ENCODE data around the gene FUBP1. TPM values are rescaled to one million over a fixed set of nuclear protein-coding genes. Genes with fewer than 3 reads are reported as not detected.
"Not testable (repeated sequence)": the region's sequence is repeated elsewhere in the genome, so short reads cannot be mapped to it uniquely, and the experiment has no call there.

Gene FUBP1
- total RNA-seq, 1 experiment from 2014 or later, result 169 TPM

GRCh38 chr1:77926561-77927357 lies 52.1 kb downstream of the FUBP1 start:
- CTCF ChIA-PET, result no interaction called here
- BruUV-seq (replicated peaks), result no TSS peak
- POLR2A ChIA-PET, result interaction anchor here (1.6 kb wide), 1 partner anchor 24 kb away, joined by 5 read pairs; no protein-coding TSS in a partner anchor
- H3K36me3 Mint-ChIP-seq (ENCODE audit: insufficient read depth, unreplicated experiment), result peaks cover 10% of the 10 kb centered on the region
- no peaks in the 10 kb centered on the region for H3K27me3 Mint-ChIP-seq (ENCODE audit: insufficient read depth, unreplicated experiment)
- H3K4me3 Mint-ChIP-seq (ENCODE audit: unreplicated experiment), result no peak overlapping the region
- no peak for DNase-seq (ENCODE audit: unreplicated experiment)
- intact Hi-C loops (cut with micrococcal nuclease), result no loop called here
- H3K27ac Mint-ChIP-seq (ENCODE audit: low read depth, unreplicated experiment), result no peak overlapping the region
- H3K9me3 Mint-ChIP-seq (ENCODE audit: unreplicated experiment), result no peaks in the 10 kb centered on the region
- H3K4me1 Mint-ChIP-seq (ENCODE audit: insufficient read depth, unreplicated experiment), result no peaks in the 10 kb centered on the region
- no peak for TF ChIP-seq CTCF (IDR thresholded peaks at IDR 0.05; ENCODE audit: unreplicated experiment)

DNA sequence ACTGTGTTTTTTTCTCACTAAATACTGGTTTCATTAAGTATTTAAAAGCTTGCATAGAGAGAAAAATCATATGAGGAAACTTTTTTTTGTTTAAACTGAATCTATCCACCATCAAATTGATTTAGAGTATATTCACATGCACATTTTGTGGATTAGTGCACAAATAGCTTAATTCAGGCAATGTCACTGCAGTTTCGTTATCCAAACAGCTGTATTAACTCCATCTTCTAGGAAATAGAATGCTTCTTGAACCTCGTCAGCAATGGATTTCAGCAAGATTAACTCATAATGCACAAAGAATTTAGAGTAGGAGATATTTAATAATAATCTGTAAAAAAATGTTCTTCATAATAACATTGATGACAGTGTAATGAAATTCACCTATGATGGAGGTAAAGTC lies 52.9 kb downstream of the FUBP1 start:
- intact Hi-C loops (cut with micrococcal nuclease), result no loop called here
- ChIA-PET POLR2A (interaction anchor here (0.8 to 1.6 kb wide), 3 partner anchors 23 to 320 kb away, joined by 3 to 5 read pairs (median 3); no protein-coding TSS in a partner anchor), CTCF (no interaction called here)
- no peak for TF ChIP-seq CTCF (IDR thresholded peaks at IDR 0.05; ENCODE audit: unreplicated experiment)
- Mint-ChIP-seq H3K4me1 (ENCODE audit: insufficient read depth, unreplicated experiment) (no peaks in the 10 kb centered on the region), H3K9me3 (ENCODE audit: unreplicated experiment) (no peaks in the 10 kb centered on the region), H3K4me3 (ENCODE audit: unreplicated experiment) (no peak overlapping the region), H3K27ac (ENCODE audit: low read depth, unreplicated experiment) (no peak overlapping the region), H3K36me3 (ENCODE audit: insufficient read depth, unreplicated experiment) (peaks cover 7% of the 10 kb centered on the region), H3K27me3 (ENCODE audit: insufficient read depth, unreplicated experiment) (no peaks in the 10 kb centered on the region)
- BruUV-seq (replicated peaks), result no TSS peak
- DNase-seq (ENCODE audit: unreplicated experiment), result no peak

- no peak for TF ChIP-seq CTCF (IDR thresholded peaks at IDR 0.05; ENCODE audit: unreplicated experiment)
- POLR2A ChIA-PET, result interaction anchor here (0.8 to 1.9 kb wide), 4 partner anchors 10 to 320 kb away, joined by 3 to 6 read pairs (median 4); no protein-coding TSS in a partner anchor
- Mint-ChIP-seq H3K9me3 (ENCODE audit: unreplicated experiment) (no peaks in the 10 kb centered on the region), H3K27ac (ENCODE audit: low read depth, unreplicated experiment) (no peak overlapping the region), H3K4me3 (ENCODE audit: unreplicated experiment) (no peak overlapping the region), H3K4me1 (ENCODE audit: insufficient read depth, unreplicated experiment) (no peaks in the 10 kb centered on the region), H3K27me3 (ENCODE audit: insufficient read depth, unreplicated experiment) (no peaks in the 10 kb centered on the region), H3K36me3 (ENCODE audit: insufficient read depth, unreplicated experiment) (peaks cover 3% of the 10 kb centered on the region)
- CTCF ChIA-PET, result no interaction called here
- BruUV-seq (replicated peaks), result no TSS peak
- intact Hi-C loops (cut with micrococcal nuclease), result no loop called here
- DNase-seq (ENCODE audit: unreplicated experiment), result no peak
These were observed 53.4 kb downstream of the FUBP1 start for GRCh38 chr1:77925518-77925917.

GRCh38 chr1:77918918-77919317 lies 60.0 kb downstream of the FUBP1 start:
- DNase-seq (ENCODE audit: unreplicated experiment); intact Hi-C loops (cut with micrococcal nuclease); H3K4me3 Mint-ChIP-seq (ENCODE audit: unreplicated experiment); H3K4me1 Mint-ChIP-seq (ENCODE audit: insufficient read depth, unreplicated experiment); H3K9me3 Mint-ChIP-seq (ENCODE audit: unreplicated experiment); BruUV-seq (replicated peaks); POLR2A ChIA-PET; H3K27ac Mint-ChIP-seq (ENCODE audit: low read depth, unreplicated experiment); H3K27me3 Mint-ChIP-seq (ENCODE audit: insufficient read depth, unreplicated experiment); H3K36me3 Mint-ChIP-seq (ENCODE audit: insufficient read depth, unreplicated experiment): not testable (repeated sequence)
- CTCF ChIA-PET, result interaction anchor here (0.8 kb wide), 1 partner anchor 196 kb away, joined by 3 read pairs; no protein-coding TSS in a partner anchor
